Natural killer cell (primary cell): Measurements from ENCODE around the gene SLC39A11. TPM values are rescaled to one million over a fixed set of nuclear protein-coding genes. Genes with fewer than 3 reads are reported as not detected.
"Not testable (repeated sequence)": the region's sequence is repeated elsewhere in the genome, so short reads cannot be mapped to it uniquely, and the experiment has no call there.

Experiments
- ATAC-seq, 3 donors: fragments of 150-1000 bp in 2 of 3; fragments of 200-7000 bp in 1 of 3; cut with Tn5 transposase; 1 replicate in 1 of 3; 2 replicates in 2 of 3; pipeline ENCODE4 v1.10.0; 2021; ENCODE audit warnings: mild to moderate bottlenecking in 2 of 3, moderate library complexity in 2 of 3
- DNase-seq, 2 donors: peaks; one replicate each; pipeline versions ENCODE4 v3.0.0 to v3.0.0-alpha.2; 2013 to 2021; ENCODE audit warnings: mixed read lengths in 1 of 2
- H3K27ac ChIP-seq: one replicate; pipeline ENCODE4 v1.5.1; 2013; ENCODE audit warnings: mild to moderate bottlenecking, low read length
- H3K27me3 ChIP-seq: one replicate; pipeline ENCODE4 v1.6.1; 2013; ENCODE audit warnings: low read length; ENCODE audit not compliant: control insufficient read depth, insufficient read depth
- H3K36me3 ChIP-seq: one replicate; pipeline ENCODE4 v1.6.1; 2013; ENCODE audit warnings: low read length; ENCODE audit not compliant: control insufficient read depth, insufficient read depth
- H3K4me1 ChIP-seq: one replicate; pipeline ENCODE4 v1.6.1; 2013; ENCODE audit warnings: low read length; ENCODE audit not compliant: control insufficient read depth, insufficient read depth
- H3K4me3 ChIP-seq: one replicate; pipeline ENCODE4 v1.5.1; 2013; ENCODE audit warnings: low read length
- H3K9me3 ChIP-seq: one replicate; pipeline ENCODE4 v1.6.1; 2013; ENCODE audit warnings: low read length; ENCODE audit not compliant: control insufficient read depth, insufficient read depth
- H3K27ac Mint-ChIP-seq, 2 donors: one replicate each; pipeline ENCODE4 v1.8.0; 2022; ENCODE audit warnings: mild to moderate bottlenecking in 2 of 2, mixed read lengths in 2 of 2, moderate library complexity in 1 of 2
- H3K27me3 Mint-ChIP-seq, 2 donors: one replicate each; pipeline ENCODE4 v1.8.0; 2022; ENCODE audit warnings: low read depth in 2 of 2, mixed read lengths in 2 of 2
- H3K36me3 Mint-ChIP-seq: one replicate; pipeline ENCODE4 v1.8.0; 2022; ENCODE audit warnings: mixed read lengths
- H3K4me1 Mint-ChIP-seq, 2 donors: one replicate each; pipeline ENCODE4 v1.8.0; 2022; ENCODE audit warnings: mixed read lengths in 2 of 2
- H3K4me3 Mint-ChIP-seq: one replicate; pipeline ENCODE4 v1.8.0; 2022; ENCODE audit warnings: mild to moderate bottlenecking, moderate library complexity, mixed read lengths
- H3K9me3 Mint-ChIP-seq, 2 donors: one replicate each; pipeline ENCODE4 v1.8.0; 2022; ENCODE audit warnings: mixed read lengths in 2 of 2
- CTCF ChIP-seq: fragments of 200-600 bp; IDR thresholded peaks from one replicate; pipeline ENCODE4 v1.8.0; 2022; ENCODE audit warnings: antibody characterized with exemption
- WGBS: methylation state at CpG from one replicate; pipeline ENCODE4 v1.1.7; 2013; ENCODE audit warnings: missing lambda C conversion rate; ENCODE audit not compliant: insufficient coverage; 5-methylcytosine and 5-hydroxymethylcytosine counted together
- intact Hi-C: fragments of 100-400 bp; cut with micrococcal nuclease; formaldehyde crosslinking; loops from one replicate; pipeline ENCODE4 v1.14.2; 2022
- total RNA-seq, 4 donors: library from RNA; stranded (reverse); fragments of 120-200 nt in 1 of 4; gene quantifications; one replicate each; pipeline versions ENCODE4 v1.2.3 to v1.2.4, GENCODE V29; 2013 to 2022

The SLC39A11 gene
- total RNA-seq, 3 donors from 2014 or later (not counting 1 experiment from before 2014, with no cell fraction given) = 32.6 to 44.9 (median 39.4) TPM

DNA sequence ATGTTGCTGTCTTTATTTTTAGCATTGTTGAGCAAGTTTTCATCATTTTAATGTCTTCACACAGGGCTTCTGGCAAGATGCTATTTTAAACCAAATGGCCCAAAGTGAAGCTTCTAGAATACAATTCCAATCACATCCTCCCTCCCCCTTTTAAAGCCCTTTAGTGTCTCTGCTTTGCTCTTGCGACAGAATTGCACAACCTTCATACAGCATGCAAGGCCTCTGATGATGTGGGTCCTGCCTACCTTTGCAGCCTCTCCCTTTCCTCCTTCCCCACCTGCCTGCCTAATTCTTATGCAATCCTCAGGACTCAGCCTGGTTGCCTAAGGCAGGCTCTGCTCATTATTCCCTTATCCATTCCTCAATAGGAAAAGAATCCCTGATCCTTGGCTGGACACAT is 381.7 kb downstream of the SLC39A11 start:
- Histone ChIP-seq H3K4me1 (no peaks in the 10 kb centered on the region), H3K27ac (no peak overlapping the region), H3K4me3 (no peak overlapping the region), H3K9me3 (no peaks in the 10 kb centered on the region), H3K27me3 (no peaks in the 10 kb centered on the region), H3K36me3 (no peaks in the 10 kb centered on the region)
- Mint-ChIP-seq H3K4me3 (no peak overlapping the region), H3K27me3 (no peaks in the 10 kb centered on the region), H3K9me3 (peaks cover 0 to 3% of the 10 kb centered on the region in 2 donors), H3K4me1 (peaks cover 5 to 9% of the 10 kb centered on the region in 2 donors), H3K36me3 (no peaks in the 10 kb centered on the region), H3K27ac (no peak overlapping the region)
- intact Hi-C loops = no loop called here
- no peak for TF ChIP-seq CTCF
- WGBS = 89% methylated on average over 1 of the region's 1 CpG
- ATAC-seq (no peak), DNase-seq (no peak)

DNA sequence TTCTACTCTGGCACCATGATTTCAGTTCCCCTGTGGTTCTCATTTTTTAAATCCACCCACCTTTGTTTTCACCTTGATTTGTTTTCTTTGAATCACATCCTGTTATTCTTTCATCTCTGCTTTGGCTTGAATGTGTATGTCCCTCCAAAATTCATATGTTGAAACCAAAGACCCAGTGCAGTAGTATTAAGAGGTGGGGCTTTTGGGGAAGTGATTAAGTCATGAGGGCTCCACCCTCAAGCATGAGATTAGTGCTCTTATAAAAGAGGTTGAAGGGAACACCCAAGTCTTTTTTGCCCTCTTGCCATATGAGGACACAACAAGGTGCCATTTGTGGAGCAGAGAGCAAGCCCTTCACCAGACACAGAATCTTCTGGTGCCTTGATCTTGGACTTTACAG is 382.3 kb downstream of the SLC39A11 start:
- no peak for TF ChIP-seq CTCF
- H3K4me3 Mint-ChIP-seq = no peak overlapping the region
- Histone ChIP-seq H3K4me3 (no peak overlapping the region), H3K9me3 (no peaks in the 10 kb centered on the region), H3K27me3 (no peaks in the 10 kb centered on the region), H3K36me3 (no peaks in the 10 kb centered on the region), H3K4me1 (no peaks in the 10 kb centered on the region), H3K27ac (no peak overlapping the region)
- H3K27me3 Mint-ChIP-seq = no peaks in the 10 kb centered on the region
- ATAC-seq (no peak), DNase-seq (no peak)
- peaks cover 5 to 9% of the 10 kb centered on the region in 2 donors for H3K4me1 Mint-ChIP-seq
- H3K36me3 Mint-ChIP-seq = no peaks in the 10 kb centered on the region
- intact Hi-C loops = no loop called here
- H3K27ac Mint-ChIP-seq = no peak overlapping the region
- H3K9me3 Mint-ChIP-seq = peaks cover 0 to 3% of the 10 kb centered on the region in 2 donors

- H3K36me3 Mint-ChIP-seq = not testable (repeated sequence)
Observed at GRCh38 chr17:72708682-72709081, 383.8 kb downstream of the SLC39A11 start.

GRCh38 chr17:72707881-72708280 is 384.6 kb downstream of the SLC39A11 start:
- TF ChIP-seq CTCF = no peak
- no peak for ATAC-seq
- Mint-ChIP-seq H3K27ac (no peak overlapping the region), H3K4me3 (no peak overlapping the region), H3K36me3 (no peaks in the 10 kb centered on the region), H3K9me3 (peaks cover 0 to 3% of the 10 kb centered on the region in 2 donors), H3K4me1 (peaks cover 5% of the 10 kb centered on the region in 2 donors), H3K27me3 (no peaks in the 10 kb centered on the region)
- Histone ChIP-seq H3K4me3 (no peak overlapping the region), H3K4me1 (no peaks in the 10 kb centered on the region), H3K27me3 (no peaks in the 10 kb centered on the region), H3K27ac (no peak overlapping the region), H3K36me3 (no peaks in the 10 kb centered on the region), H3K9me3 (no peaks in the 10 kb centered on the region)
- 100% methylated on average over 1 of the region's 2 CpGs for WGBS
- DNase-seq = no peak
- intact Hi-C loops = no loop called here

More at GRCh38 chr17:72708682-72709081, 383.8 kb downstream of the SLC39A11 start:
- H3K36me3 ChIP-seq, H3K4me1 ChIP-seq, DNase-seq, intact Hi-C loops, H3K4me1 Mint-ChIP-seq, H3K9me3 Mint-ChIP-seq, H3K27me3 ChIP-seq, H3K4me3 ChIP-seq, H3K27me3 Mint-ChIP-seq, H3K9me3 ChIP-seq, H3K27ac Mint-ChIP-seq, H3K27ac ChIP-seq, ATAC-seq, H3K4me3 Mint-ChIP-seq: not testable (repeated sequence)
- over 99% methylated on average over 9 of the region's 9 CpGs for WGBS
